Measurements from ENCODE around the gene ELFN1.

DNA sequence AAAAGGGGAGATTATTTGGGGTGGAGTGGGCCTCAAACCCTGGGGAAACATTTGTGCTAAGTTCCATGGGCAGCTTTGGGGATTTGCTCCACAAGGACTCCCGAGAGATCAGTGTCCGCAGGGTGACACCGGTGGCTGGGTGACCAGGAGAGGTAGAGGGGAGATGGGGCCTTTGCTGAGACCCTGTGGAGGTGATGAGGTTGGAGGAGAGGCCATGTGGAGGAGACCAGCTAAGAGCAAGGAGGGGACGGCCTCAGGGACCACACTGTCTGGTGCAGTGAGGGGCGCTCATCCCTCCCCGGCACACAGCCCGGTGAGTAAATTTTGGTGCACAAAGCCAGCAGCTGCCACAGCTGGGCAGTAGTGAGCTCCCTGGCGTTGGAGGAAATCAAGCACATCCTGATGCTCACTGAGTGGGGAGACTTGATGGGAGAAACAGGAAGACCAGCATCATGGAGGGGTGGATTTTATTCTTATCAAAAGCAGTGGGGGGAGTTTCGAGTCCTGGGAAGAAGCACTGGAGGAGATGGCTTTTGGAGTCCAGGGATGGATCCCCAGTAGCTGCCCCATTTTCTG, 20.2 kb upstream of the ELFN1 start:
- TF ChIP-seq POLR2A (IDR thresholded peaks at IDR 0.05), result no peak
- TF ChIP-seq, protein P1, sequence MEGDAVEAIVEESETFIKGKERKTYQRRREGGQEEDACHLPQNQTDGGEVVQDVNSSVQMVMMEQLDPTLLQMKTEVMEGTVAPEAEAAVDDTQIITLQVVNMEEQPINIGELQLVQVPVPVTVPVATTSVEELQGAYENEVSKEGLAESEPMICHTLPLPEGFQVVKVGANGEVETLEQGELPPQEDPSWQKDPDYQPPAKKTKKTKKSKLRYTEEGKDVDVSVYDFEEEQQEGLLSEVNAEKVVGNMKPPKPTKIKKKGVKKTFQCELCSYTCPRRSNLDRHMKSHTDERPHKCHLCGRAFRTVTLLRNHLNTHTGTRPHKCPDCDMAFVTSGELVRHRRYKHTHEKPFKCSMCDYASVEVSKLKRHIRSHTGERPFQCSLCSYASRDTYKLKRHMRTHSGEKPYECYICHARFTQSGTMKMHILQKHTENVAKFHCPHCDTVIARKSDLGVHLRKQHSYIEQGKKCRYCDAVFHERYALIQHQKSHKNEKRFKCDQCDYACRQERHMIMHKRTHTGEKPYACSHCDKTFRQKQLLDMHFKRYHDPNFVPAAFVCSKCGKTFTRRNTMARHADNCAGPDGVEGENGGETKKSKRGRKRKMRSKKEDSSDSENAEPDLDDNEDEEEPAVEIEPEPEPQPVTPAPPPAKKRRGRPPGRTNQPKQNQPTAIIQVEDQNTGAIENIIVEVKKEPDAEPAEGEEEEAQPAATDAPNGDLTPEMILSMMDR (IDR thresholded peaks at IDR 0.05), result no peak
